Muscle of leg (tissue), 11 donors: ENCODE measurements around the gene TRMT112. TPM values are rescaled to one million over a fixed set of nuclear protein-coding genes. Genes with fewer than 3 reads are reported as not detected.
A peak's percentile ranks its signal among the peaks of the same experiment; 100 is the strongest.
"Not testable (repeated sequence)": the region's sequence is repeated elsewhere in the genome, so short reads cannot be mapped to it uniquely, and the experiment has no call there.

Experiments used
- DNase-seq: peaks from one replicate; pipeline ENCODE4 v3.0.0; 2013
- H3K27ac ChIP-seq: one replicate; pipeline ENCODE4 v1.5.1; 2013; ENCODE audit warnings: mild to moderate bottlenecking, low read length, control low read depth
- H3K27me3 ChIP-seq: one replicate; pipeline ENCODE4 v1.6.1; 2013; ENCODE audit warnings: low read length; ENCODE audit not compliant: control insufficient read depth, insufficient read depth
- H3K36me3 ChIP-seq: one replicate; pipeline ENCODE4 v1.6.1; 2013; ENCODE audit warnings: low read length; ENCODE audit not compliant: control insufficient read depth, insufficient read depth
- H3K4me1 ChIP-seq: one replicate; pipeline ENCODE4 v1.6.1; 2013; ENCODE audit warnings: low read length; ENCODE audit not compliant: control insufficient read depth, insufficient read depth
- H3K4me3 ChIP-seq: one replicate; pipeline ENCODE4 v1.5.1; 2013; ENCODE audit warnings: low read length, control low read depth
- H3K9me3 ChIP-seq: replicated peaks from 2 replicates; pipeline ENCODE4 v1.6.1; 2013; ENCODE audit warnings: low read depth, low read length; ENCODE audit not compliant: control insufficient read depth
- WGBS: methylation state at CpG from one replicate; pipeline ENCODE4 v1.1.5; 2013; ENCODE audit warnings: missing lambda C conversion rate; ENCODE audit not compliant: insufficient coverage; 5-methylcytosine and 5-hydroxymethylcytosine counted together
- polyA plus RNA-seq, 8 donors: library from polyadenylated mRNA; unstranded; fragments of 120-200 nt; gene quantifications; one replicate each; pipeline versions ENCODE4 v1.2.1 to v1.2.3, GENCODE V29; 2013; ENCODE audit warnings: inconsistent platforms in 1 of 8, low replicate concordance in 1 of 8; ENCODE audit not compliant: insufficient read length in 8 of 8, insufficient read depth in 1 of 8
- total RNA-seq: library from RNA; stranded (reverse); fragments of 120-200 nt; gene quantifications from one replicate; pipeline ENCODE4 v1.2.4, GENCODE V29; 2013

The TRMT112 gene
- total and polyA plus RNA-seq, 9 donors, result 177 to 306 (median 197) TPM

GRCh38 chr11:64314805-64315561, 2.4 kb downstream of the TRMT112 start:
- H3K36me3 ChIP-seq, result peaks cover 31% of the 10 kb centered on the region
- H3K4me3 ChIP-seq, result no peak overlapping the region
- 81% methylated on average over 22 of the region's 24 CpGs for WGBS
- no peak overlapping the region for H3K27ac ChIP-seq
- H3K27me3 ChIP-seq, result no peaks in the 10 kb centered on the region
- DNase-seq, result no peak
- no peaks in the 10 kb centered on the region for H3K9me3 ChIP-seq
- peaks cover 36% of the 10 kb centered on the region for H3K4me1 ChIP-seq

- 91% methylated on average over 13 of the region's 19 CpGs for WGBS
- no peaks in the 10 kb centered on the region for H3K9me3 ChIP-seq
- peak overlapping the region; percentile 79 for H3K27ac ChIP-seq
- H3K4me3 ChIP-seq, result no peak overlapping the region
- peaks cover 32% of the 10 kb centered on the region for H3K4me1 ChIP-seq
- no peaks in the 10 kb centered on the region for H3K27me3 ChIP-seq
- peaks cover 26% of the 10 kb centered on the region for H3K36me3 ChIP-seq
- DNase-seq, result no peak
Measured at GRCh38 chr11:64314146-64314804, 3.1 kb downstream of the TRMT112 start.

GRCh38 chr11:64313491-64314145, 3.7 kb downstream of the TRMT112 start:
- H3K9me3 ChIP-seq, result no peaks in the 10 kb centered on the region
- 61% methylated on average over 14 of the region's 18 CpGs for WGBS
- peak overlapping the region; percentile 79 for H3K27ac ChIP-seq
- H3K4me3 ChIP-seq, result no peak overlapping the region
- DNase-seq, result peak; percentile 79
- no peaks in the 10 kb centered on the region for H3K27me3 ChIP-seq
- peaks cover 26% of the 10 kb centered on the region for H3K36me3 ChIP-seq
- H3K4me1 ChIP-seq, result peaks cover 26% of the 10 kb centered on the region

- Histone ChIP-seq H3K36me3 (peaks cover 26% of the 10 kb centered on the region), H3K4me1 (peaks cover 25% of the 10 kb centered on the region), H3K27ac (no peak overlapping the region), H3K4me3 (no peak overlapping the region), H3K27me3 (no peaks in the 10 kb centered on the region), H3K9me3 (no peaks in the 10 kb centered on the region)
- no peak for DNase-seq
- 88% methylated on average over 10 of the region's 10 CpGs for WGBS
Measured at GRCh38 chr11:64312947-64313346, 4.4 kb downstream of the TRMT112 start.

GRCh38 chr11:64307795-64308194, 9.6 kb downstream of the TRMT112 start:
- not testable (repeated sequence) for H3K9me3 ChIP-seq, H3K27me3 ChIP-seq, H3K27ac ChIP-seq, H3K4me3 ChIP-seq, DNase-seq, H3K36me3 ChIP-seq
- peaks cover 20% of the 10 kb centered on the region for H3K4me1 ChIP-seq
- WGBS, result 83% methylated on average over 5 of the region's 5 CpGs

GRCh38 chr11:64306876-64307622, 10.3 kb downstream of the TRMT112 start:
- H3K27me3 ChIP-seq, result peaks cover 2% of the 10 kb centered on the region
- peaks cover 20% of the 10 kb centered on the region for H3K4me1 ChIP-seq
- peaks cover 4% of the 10 kb centered on the region for H3K36me3 ChIP-seq
- H3K27ac ChIP-seq, result no peak overlapping the region
- 62% methylated on average over 7 of the region's 15 CpGs for WGBS
- no peak for DNase-seq
- no peak overlapping the region for H3K4me3 ChIP-seq
- no peaks in the 10 kb centered on the region for H3K9me3 ChIP-seq

- Histone ChIP-seq H3K36me3 (peaks cover 4% of the 10 kb centered on the region), H3K27ac (no peak overlapping the region), H3K9me3 (no peaks in the 10 kb centered on the region), H3K4me1 (peaks cover 20% of the 10 kb centered on the region), H3K4me3 (peak overlapping the region; percentile 55), H3K27me3 (peaks cover 7% of the 10 kb centered on the region)
- 24% methylated on average over 8 of the region's 9 CpGs for WGBS
- DNase-seq, result no peak
Measured at GRCh38 chr11:64306563-64306875, 10.8 kb downstream of the TRMT112 start.

GRCh38 chr11:64305691-64306562, 11.4 kb downstream of the TRMT112 start:
- Histone ChIP-seq H3K4me3 (peak overlapping the region; percentile 55), H3K9me3 (no peaks in the 10 kb centered on the region), H3K27ac (peak overlapping the region; percentile 53), H3K4me1 (peaks cover 20% of the 10 kb centered on the region), H3K36me3 (peaks cover 4% of the 10 kb centered on the region), H3K27me3 (peaks cover 13% of the 10 kb centered on the region)
- DNase-seq, result peak; percentile 66
- 2% methylated on average over 59 of the region's 71 CpGs for WGBS

GRCh38 chr11:64305075-64305690, 12.2 kb downstream of the TRMT112 start, which contains the start of gene ESRRA:
TSS of gene ESRRA (plus strand) at chr11:64305524. CDS start at chr11:64307180, 1,656 bp downstream.
- H3K27me3 ChIP-seq, result peaks cover 20% of the 10 kb centered on the region
- peak; percentile 99 for DNase-seq
- H3K36me3 ChIP-seq, result peaks cover 4% of the 10 kb centered on the region
- peak within 1 kb of the TSS; percentile 96 for H3K27ac ChIP-seq
- H3K4me3 ChIP-seq, result peak within 1 kb of the TSS; percentile 57
- H3K4me1 ChIP-seq, result peaks cover 27% of the 10 kb centered on the region
- no peaks in the 10 kb centered on the region for H3K9me3 ChIP-seq
- under 1% methylated on average over 60 of the region's 81 CpGs for WGBS
